Measurements from ENCODE around the gene ANXA1. TPM values are rescaled to one million over a fixed set of nuclear protein-coding genes. Genes with fewer than 3 reads are reported as not detected.

ANXA1 gene
- total and polyA plus RNA-seq, 4 donors, result 4.8 to 28.6 (median 14.5) TPM

DNA sequence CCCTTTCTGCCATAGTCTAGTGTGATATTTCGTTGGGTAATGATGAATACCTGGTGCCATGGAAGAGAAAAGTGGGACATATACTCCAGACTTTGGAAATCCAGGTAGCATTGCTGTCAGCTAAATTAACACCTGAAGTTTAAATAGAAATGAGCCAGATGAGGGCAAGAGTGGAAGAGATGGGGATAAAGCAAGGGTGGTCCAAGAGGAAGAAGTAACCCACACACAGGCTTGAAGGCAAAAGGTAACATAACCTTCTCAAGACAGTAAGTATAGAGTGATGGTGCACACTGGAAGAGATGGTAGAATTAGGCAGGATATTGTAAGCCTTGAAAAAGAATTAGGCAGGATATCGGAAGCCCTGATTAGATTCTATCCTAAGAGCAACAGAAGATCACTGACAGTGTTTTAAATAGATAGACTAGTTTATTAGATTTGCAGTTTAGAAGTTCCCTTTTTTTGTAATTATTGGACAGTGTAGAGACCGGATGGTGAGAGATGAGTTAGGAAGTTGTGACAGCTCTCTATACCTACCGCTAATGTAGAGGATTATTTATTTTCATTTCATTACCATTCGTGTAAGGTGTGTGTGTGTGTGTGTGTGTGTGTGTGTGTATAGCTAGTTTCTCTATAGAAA, 16.8 kb downstream of the ANXA1 start:
- Histone ChIP-seq H3K36me3 (ENCODE audit: control insufficient read depth in 4 of 4, insufficient read depth in 3 of 4, low read depth in 1 of 4, low read length in 3 of 4) (no peaks in the 10 kb centered on the region), H3K4me1 (ENCODE audit: control insufficient read depth in 4 of 4, insufficient read depth in 4 of 4, low read length in 3 of 4) (no peaks in the 10 kb centered on the region), H3K9me3 (ENCODE audit: control insufficient read depth in 4 of 4, low read length in 3 of 4) (no peaks in the 10 kb centered on the region), H3K9ac (ENCODE audit: low read depth in 1 of 2, low read length in 2 of 2) (no peak overlapping the region), H3K27ac (ENCODE audit: low read depth in 1 of 2, low read length in 2 of 2) (no peak overlapping the region), H3K27me3 (ENCODE audit: control insufficient read depth in 4 of 4, insufficient read depth in 4 of 4, low read length in 3 of 4) (no peaks in the 10 kb centered on the region), H3K4me3 (ENCODE audit: low read depth in 1 of 3, low read length in 3 of 3) (no peak overlapping the region)
- DNase-seq (ENCODE audit: low spot score), result no peak
- WGBS, result 74% methylated on average over 5 of the region's 5 CpGs
- TF ChIP-seq, protein P1, sequence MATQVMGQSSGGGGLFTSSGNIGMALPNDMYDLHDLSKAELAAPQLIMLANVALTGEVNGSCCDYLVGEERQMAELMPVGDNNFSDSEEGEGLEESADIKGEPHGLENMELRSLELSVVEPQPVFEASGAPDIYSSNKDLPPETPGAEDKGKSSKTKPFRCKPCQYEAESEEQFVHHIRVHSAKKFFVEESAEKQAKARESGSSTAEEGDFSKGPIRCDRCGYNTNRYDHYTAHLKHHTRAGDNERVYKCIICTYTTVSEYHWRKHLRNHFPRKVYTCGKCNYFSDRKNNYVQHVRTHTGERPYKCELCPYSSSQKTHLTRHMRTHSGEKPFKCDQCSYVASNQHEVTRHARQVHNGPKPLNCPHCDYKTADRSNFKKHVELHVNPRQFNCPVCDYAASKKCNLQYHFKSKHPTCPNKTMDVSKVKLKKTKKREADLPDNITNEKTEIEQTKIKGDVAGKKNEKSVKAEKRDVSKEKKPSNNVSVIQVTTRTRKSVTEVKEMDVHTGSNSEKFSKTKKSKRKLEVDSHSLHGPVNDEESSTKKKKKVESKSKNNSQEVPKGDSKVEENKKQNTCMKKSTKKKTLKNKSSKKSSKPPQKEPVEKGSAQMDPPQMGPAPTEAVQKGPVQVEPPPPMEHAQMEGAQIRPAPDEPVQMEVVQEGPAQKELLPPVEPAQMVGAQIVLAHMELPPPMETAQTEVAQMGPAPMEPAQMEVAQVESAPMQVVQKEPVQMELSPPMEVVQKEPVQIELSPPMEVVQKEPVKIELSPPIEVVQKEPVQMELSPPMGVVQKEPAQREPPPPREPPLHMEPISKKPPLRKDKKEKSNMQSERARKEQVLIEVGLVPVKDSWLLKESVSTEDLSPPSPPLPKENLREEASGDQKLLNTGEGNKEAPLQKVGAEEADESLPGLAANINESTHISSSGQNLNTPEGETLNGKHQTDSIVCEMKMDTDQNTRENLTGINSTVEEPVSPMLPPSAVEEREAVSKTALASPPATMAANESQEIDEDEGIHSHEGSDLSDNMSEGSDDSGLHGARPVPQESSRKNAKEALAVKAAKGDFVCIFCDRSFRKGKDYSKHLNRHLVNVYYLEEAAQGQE (IDR thresholded peaks at IDR 0.05), result no peak
- TF ChIP-seq JUND (IDR thresholded peaks at IDR 0.05), result no peak
- no peak for TF ChIP-seq FOXA2 (IDR thresholded peaks at IDR 0.05)
- TF ChIP-seq HNF4A (conservative IDR thresholded peaks at IDR 0.05), result no peak
- TF ChIP-seq RXRA (IDR thresholded peaks at IDR 0.05), result no peak
- TF ChIP-seq GABPA (IDR thresholded peaks at IDR 0.05 in 1 of 2, conservative IDR thresholded peaks at IDR 0.05 in 1 of 2), result no peak
- TF ChIP-seq EGR1 (IDR thresholded peaks at IDR 0.05; ENCODE audit: low read depth in 2 of 2), result no peak
- no peak for TF ChIP-seq HNF4G (IDR thresholded peaks at IDR 0.05)
- TF ChIP-seq NR2F2 (IDR thresholded peaks at IDR 0.05), result no peak
- TF ChIP-seq SP1 (IDR thresholded peaks at IDR 0.05), result no peak
- TF ChIP-seq, protein P2, sequence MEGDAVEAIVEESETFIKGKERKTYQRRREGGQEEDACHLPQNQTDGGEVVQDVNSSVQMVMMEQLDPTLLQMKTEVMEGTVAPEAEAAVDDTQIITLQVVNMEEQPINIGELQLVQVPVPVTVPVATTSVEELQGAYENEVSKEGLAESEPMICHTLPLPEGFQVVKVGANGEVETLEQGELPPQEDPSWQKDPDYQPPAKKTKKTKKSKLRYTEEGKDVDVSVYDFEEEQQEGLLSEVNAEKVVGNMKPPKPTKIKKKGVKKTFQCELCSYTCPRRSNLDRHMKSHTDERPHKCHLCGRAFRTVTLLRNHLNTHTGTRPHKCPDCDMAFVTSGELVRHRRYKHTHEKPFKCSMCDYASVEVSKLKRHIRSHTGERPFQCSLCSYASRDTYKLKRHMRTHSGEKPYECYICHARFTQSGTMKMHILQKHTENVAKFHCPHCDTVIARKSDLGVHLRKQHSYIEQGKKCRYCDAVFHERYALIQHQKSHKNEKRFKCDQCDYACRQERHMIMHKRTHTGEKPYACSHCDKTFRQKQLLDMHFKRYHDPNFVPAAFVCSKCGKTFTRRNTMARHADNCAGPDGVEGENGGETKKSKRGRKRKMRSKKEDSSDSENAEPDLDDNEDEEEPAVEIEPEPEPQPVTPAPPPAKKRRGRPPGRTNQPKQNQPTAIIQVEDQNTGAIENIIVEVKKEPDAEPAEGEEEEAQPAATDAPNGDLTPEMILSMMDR (IDR thresholded peaks at IDR 0.05; ENCODE audit: low read depth, low read length, missing input control), result no peak
- TF ChIP-seq, protein P3, sequence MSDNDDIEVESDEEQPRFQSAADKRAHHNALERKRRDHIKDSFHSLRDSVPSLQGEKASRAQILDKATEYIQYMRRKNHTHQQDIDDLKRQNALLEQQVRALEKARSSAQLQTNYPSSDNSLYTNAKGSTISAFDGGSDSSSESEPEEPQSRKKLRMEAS (IDR thresholded peaks at IDR 0.05), result no peak
- no peak for TF ChIP-seq FOXA1 (IDR thresholded peaks at IDR 0.05)
- TF ChIP-seq, protein P4, sequence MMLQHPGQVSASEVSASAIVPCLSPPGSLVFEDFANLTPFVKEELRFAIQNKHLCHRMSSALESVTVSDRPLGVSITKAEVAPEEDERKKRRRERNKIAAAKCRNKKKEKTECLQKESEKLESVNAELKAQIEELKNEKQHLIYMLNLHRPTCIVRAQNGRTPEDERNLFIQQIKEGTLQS (IDR thresholded peaks at IDR 0.05), result no peak
- no peak for TF ChIP-seq RAD21 (IDR thresholded peaks at IDR 0.05)
- no peak for TF ChIP-seq TAF1 (conservative IDR thresholded peaks at IDR 0.05)
- TF ChIP-seq YY1 (IDR thresholded peaks at IDR 0.05), result no peak
- TF ChIP-seq, protein P5, sequence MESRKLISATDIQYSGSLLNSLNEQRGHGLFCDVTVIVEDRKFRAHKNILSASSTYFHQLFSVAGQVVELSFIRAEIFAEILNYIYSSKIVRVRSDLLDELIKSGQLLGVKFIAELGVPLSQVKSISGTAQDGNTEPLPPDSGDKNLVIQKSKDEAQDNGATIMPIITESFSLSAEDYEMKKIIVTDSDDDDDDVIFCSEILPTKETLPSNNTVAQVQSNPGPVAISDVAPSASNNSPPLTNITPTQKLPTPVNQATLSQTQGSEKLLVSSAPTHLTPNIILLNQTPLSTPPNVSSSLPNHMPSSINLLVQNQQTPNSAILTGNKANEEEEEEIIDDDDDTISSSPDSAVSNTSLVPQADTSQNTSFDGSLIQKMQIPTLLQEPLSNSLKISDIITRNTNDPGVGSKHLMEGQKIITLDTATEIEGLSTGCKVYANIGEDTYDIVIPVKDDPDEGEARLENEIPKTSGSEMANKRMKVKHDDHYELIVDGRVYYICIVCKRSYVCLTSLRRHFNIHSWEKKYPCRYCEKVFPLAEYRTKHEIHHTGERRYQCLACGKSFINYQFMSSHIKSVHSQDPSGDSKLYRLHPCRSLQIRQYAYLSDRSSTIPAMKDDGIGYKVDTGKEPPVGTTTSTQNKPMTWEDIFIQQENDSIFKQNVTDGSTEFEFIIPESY (IDR thresholded peaks at IDR 0.05), result no peak

All from liver (tissue), 9 donors.